PC-9 (cell line): ENCODE data around the gene TUBA4A. TPM values are rescaled to one million over a fixed set of nuclear protein-coding genes. Genes with fewer than 3 reads are reported as not detected.

Source experiments
- Bru-seq: library from RNA; stranded (reverse); fragments of 400-500 nt; gene quantifications from one replicate; lab custom pipeline; 2021; lab: Mats Ljungman, UMichigan
- BruChase-seq, 2 experiments: library from RNA; stranded (reverse); fragments of 400-500 nt; gene quantifications; one replicate each; lab custom pipeline; 2021; lab: Mats Ljungman, UMichigan
- BruUV-seq: library from RNA; stranded (reverse); fragments of 400-500 nt; replicated peaks from 2 replicates; lab custom pipeline; 2021; lab: Mats Ljungman, UMichigan
- CTCF ChIA-PET: fragments of 300-600 bp; sonication (Branson Sonifier 250); formaldehyde crosslinking; loops from one replicate; lab custom pipeline; 2022; ENCODE audit warnings: antibody characterized with exemption; lab: Charles Lee
- POLR2A ChIA-PET: fragments of 300-600 bp; sonication (Branson Sonifier 250); formaldehyde crosslinking; loops from one replicate; lab custom pipeline; 2022; ENCODE audit warnings: antibody characterized with exemption; ENCODE audit not compliant: unreplicated experiment; lab: Charles Lee
- DNase-seq, 2 experiments: peaks; one replicate each; pipeline versions ENCODE4 v3.0.0 to v3.0.0-alpha.2; 2015 to 2022; ENCODE audit warnings: mixed read lengths in 1 of 2
- H2AFZ ChIP-seq: fragments of 200-600 bp; sonication (generic); 2 replicates; pipeline ENCODE4 v1.8.1; 2017; ENCODE audit warnings: antibody characterized with exemption
- H3F3A ChIP-seq: fragments of 200-600 bp; sonication (generic); 2 replicates; pipeline ENCODE4 v1.8.1; 2017; ENCODE audit warnings: antibody characterized with exemption, mild to moderate bottlenecking, low read depth; ENCODE audit not compliant: insufficient read depth
- H3K27ac ChIP-seq: fragments of 200-600 bp; sonication (generic); 2 replicates; pipeline ENCODE4 v1.6.1; 2016; ENCODE audit warnings: mixed run types
- H3K27me3 ChIP-seq: fragments of 200-600 bp; sonication (generic); 2 replicates; pipeline ENCODE4 v1.6.1; 2016; ENCODE audit warnings: low read depth, mixed run types; ENCODE audit not compliant: insufficient read depth
- H3K36me3 ChIP-seq: fragments of 200-600 bp; sonication (generic); 2 replicates; pipeline ENCODE4 v1.6.1; 2016; ENCODE audit warnings: low read depth, mixed run types
- H3K4me1 ChIP-seq: fragments of 200-600 bp; sonication (generic); replicated peaks from 2 replicates; pipeline ENCODE4 v1.6.1; 2016; ENCODE audit warnings: mixed run types; ENCODE audit not compliant: insufficient read depth
- H3K4me2 ChIP-seq: fragments of 200-600 bp; sonication (generic); 2 replicates; pipeline ENCODE4 v1.6.1; 2017; ENCODE audit warnings: mixed run types
- H3K4me3 ChIP-seq: fragments of 200-600 bp; sonication (generic); 2 replicates; pipeline ENCODE4 v1.6.1; 2016; ENCODE audit warnings: mixed run types
- H3K79me2 ChIP-seq: fragments of 200-600 bp; sonication (generic); 2 replicates; pipeline ENCODE4 v1.6.1; 2017; ENCODE audit warnings: low read depth, mixed run types
- H3K9me2 ChIP-seq: fragments of 200-600 bp; sonication (generic); 2 replicates; pipeline ENCODE4 v1.8.1; 2017; ENCODE audit warnings: mild to moderate bottlenecking; ENCODE audit not compliant: insufficient read depth
- H3K9me3 ChIP-seq: fragments of 200-600 bp; sonication (generic); 2 replicates; pipeline ENCODE4 v1.8.1; 2016; ENCODE audit warnings: low read depth; ENCODE audit not compliant: insufficient read depth
- H4K20me1 ChIP-seq: fragments of 200-600 bp; sonication (generic); 2 replicates; pipeline ENCODE4 v1.8.1; 2017; ENCODE audit not compliant: insufficient read depth
- CTCF ChIP-seq: fragments of 200-600 bp; sonication (generic); conservative IDR thresholded peaks from 2 replicates; pipeline ENCODE4 v1.6.1; 2017; ENCODE audit warnings: mixed run types, antibody characterized with exemption, mild to moderate bottlenecking, moderate library complexity
- EZH2 ChIP-seq: fragments of 200-600 bp; sonication (generic); IDR thresholded peaks from 2 replicates; pipeline ENCODE4 v1.8.0; 2017; ENCODE audit warnings: antibody characterized with exemption, low read depth
- intact Hi-C: fragments of 100-400 bp; cut with micrococcal nuclease; formaldehyde crosslinking; loops from one replicate; pipeline ENCODE4 v1.10.0; 2022; ENCODE audit not compliant: unreplicated experiment
- long read RNA-seq: library from polyadenylated mRNA; stranded (forward); transcript quantifications from one replicate; pipeline ENCODE4 v2.0.0, GENCODE V29; 2022
- total RNA-seq: library from RNA; stranded (reverse); gene quantifications from 2 replicates; pipeline ENCODE4 v1.2.3, GENCODE V29; 2021

TUBA4A gene
- total RNA-seq (118 and 157 TPM in 2 replicates), Bru-seq, nascent RNA (percentile 84 among the genes with signal in this experiment), BruChase-seq, experiment 1, labeled RNA remaining after a 2-hour chase (percentile 82 among the genes with signal in this experiment), BruChase-seq, experiment 2, labeled RNA remaining after a 6-hour chase (percentile 98 among the genes with signal in this experiment)
- long read RNA-seq, transcript TUBA4A-201 (4 exons, 2,162 nt), result major isoform, 103 of 247 reads
- long read RNA-seq, transcript TUBA4A-206 (4 exons, 648 nt), result minor isoform, 81 of 247 reads
- long read RNA-seq, partial matches to known transcripts, result 6 of 247 reads
- long read RNA-seq, other reads (novel, unspliced or antisense), result 51 of 247 reads

GRCh38 chr2:219253753-219254589 lies at the start of gene TUBA4A:
Gene TUBA4A (minus strand): TSS chr2:219253918. CDS start chr2:219253858, 60 bp downstream.
- Histone ChIP-seq H3K27ac (peak within 1 kb of the TSS; percentile 43), H3K36me3 (0 out of 2 replicates have a peak, but pooled peaks cover 6% of the 10 kb centered on the region), H3F3A (peaks cover 28% of the 10 kb centered on the region), H3K4me2 (peak within 1 kb of the TSS; percentile 84), H3K4me1 (peaks cover 46% of the 10 kb centered on the region), H3K79me2 (peaks cover 26% of the 10 kb centered on the region), H2AFZ (peak within 1 kb of the TSS; percentile 85), H3K27me3 (no peaks in the 10 kb centered on the region), H4K20me1 (no peaks in the 10 kb centered on the region), H3K4me3 (peak within 1 kb of the TSS; percentile 87), H3K9me2 (no peaks in the 10 kb centered on the region), H3K9me3 (no peaks in the 10 kb centered on the region)
- POLR2A ChIA-PET, result interaction anchor here (0.6 to 1.0 kb wide), 3 partner anchors 15 to 133 kb away, joined by 4 to 9 read pairs (median 8); partner anchors contain the start of gene DNPEP
- TF ChIP-seq CTCF (no peak), EZH2 (no peak)
- CTCF ChIA-PET, result interaction anchor here (0.6 kb wide), 1 partner anchor 335 kb away, joined by 7 read pairs; no protein-coding TSS in a partner anchor
- peak; percentile 65 to 87 for DNase-seq
- no TSS peak for BruUV-seq
- intact Hi-C loops, result loop anchor here (1.0 kb wide), 2 partner anchors 20 to 25 kb away; partner anchors contain the start of gene DNAJB2

- intact Hi-C loops, result loop anchor here (10.0 kb wide), 1 partner anchor 248 kb away; no protein-coding TSS in a partner anchor
- no peak overlapping the region for H3K4me3 ChIP-seq
- H4K20me1 ChIP-seq, result no peaks in the 10 kb centered on the region
- no peaks in the 10 kb centered on the region for H3F3A ChIP-seq
- no peaks in the 10 kb centered on the region for H3K79me2 ChIP-seq
- BruUV-seq, result no TSS peak
- H3K27me3 ChIP-seq, result peaks cover 84% of the 10 kb centered on the region
- H3K9me3 ChIP-seq, result no peaks in the 10 kb centered on the region
- CTCF ChIA-PET, result no interaction called here
- H2AFZ ChIP-seq, result no peak overlapping the region
- no peaks in the 10 kb centered on the region for H3K9me2 ChIP-seq
- H3K27ac ChIP-seq, result no peak overlapping the region
- TF ChIP-seq EZH2 (no peak), CTCF (no peak)
- no peaks in the 10 kb centered on the region for H3K4me1 ChIP-seq
- no peaks in the 10 kb centered on the region for H3K36me3 ChIP-seq
- DNase-seq, result no peak
- POLR2A ChIA-PET, result no interaction called here
- H3K4me2 ChIP-seq, result no peak overlapping the region
Measured at GRCh38 chr2:219302412-219302968, 48.8 kb upstream of the TUBA4A start.

- CTCF ChIA-PET, result no interaction called here
Measured at GRCh38 chr2:219300022-219300421, 46.3 kb upstream of the TUBA4A start.

More at GRCh38 chr2:219300022-219300421, 46.3 kb upstream of the TUBA4A start:
- Histone ChIP-seq H3K4me1 (no peaks in the 10 kb centered on the region; the same call in 1 of the 2 replicates), H2AFZ (no peak overlapping the region), H3K4me3 (no peak overlapping the region), H3K27ac (no peak overlapping the region), H4K20me1 (no peaks in the 10 kb centered on the region), H3K4me2 (no peak overlapping the region), H3K9me3 (no peaks in the 10 kb centered on the region), H3F3A (no peaks in the 10 kb centered on the region), H3K9me2 (no peaks in the 10 kb centered on the region), H3K79me2 (no peaks in the 10 kb centered on the region), H3K36me3 (no peaks in the 10 kb centered on the region), H3K27me3 (peaks cover 60% of the 10 kb centered on the region)
- no peak for DNase-seq
- TF ChIP-seq EZH2 (no peak), CTCF (no peak)
- POLR2A ChIA-PET, result no interaction called here
- no TSS peak for BruUV-seq
- intact Hi-C loops, result loop anchor here (10.0 kb wide), 1 partner anchor 245 kb away; no protein-coding TSS in a partner anchor
